Nephron progenitor cell (in vitro differentiated cells): ENCODE measurements around the gene DLK1.
A peak's percentile ranks its signal among the peaks of the same experiment; 100 is the strongest.

Experiments used
- DNase-seq: peaks from one replicate; pipeline ENCODE4 v3.0.0; 2021
- H3K27ac Mint-ChIP-seq: 2 replicates; pipeline ENCODE4 v1.8.0; 2021; ENCODE audit warnings: mild to moderate bottlenecking, moderate library complexity, mixed read lengths
- H3K27me3 Mint-ChIP-seq: 2 replicates; pipeline ENCODE4 v1.8.0; 2021; ENCODE audit warnings: mild to moderate bottlenecking, low read depth, mixed read lengths; ENCODE audit not compliant: poor library complexity
- H3K36me3 Mint-ChIP-seq: 2 replicates; pipeline ENCODE4 v1.8.0; 2021; ENCODE audit warnings: low read depth, mixed read lengths
- H3K4me1 Mint-ChIP-seq: 2 replicates; pipeline ENCODE4 v1.8.0; 2021; ENCODE audit warnings: mixed read lengths
- H3K4me3 Mint-ChIP-seq: 2 replicates; pipeline ENCODE4 v1.8.0; 2021; ENCODE audit warnings: mild to moderate bottlenecking, moderate library complexity, mixed read lengths
- H3K9me3 Mint-ChIP-seq: 2 replicates; pipeline ENCODE4 v1.8.0; 2021; ENCODE audit warnings: mild to moderate bottlenecking, moderate library complexity, mixed read lengths
- TF ChIP-seq, protein P1 (sequence below): fragments of 200-600 bp; sonication (generic); IDR thresholded peaks from 2 replicates; pipeline ENCODE4 v1.5.0; 2021; ENCODE audit warnings: antibody characterized with exemption

DLK1 gene

GRCh38 chr14:100702590-100702989 lies 24.1 kb upstream of the DLK1 start:
- Mint-ChIP-seq H3K9me3 (no peaks in the 10 kb centered on the region), H3K36me3 (no peaks in the 10 kb centered on the region), H3K4me1 (peaks cover 31% of the 10 kb centered on the region), H3K27me3 (peaks cover 9% of the 10 kb centered on the region), H3K27ac (no peak overlapping the region), H3K4me3 (no peak overlapping the region)
- no peak for DNase-seq
- TF ChIP-seq, protein P1, sequence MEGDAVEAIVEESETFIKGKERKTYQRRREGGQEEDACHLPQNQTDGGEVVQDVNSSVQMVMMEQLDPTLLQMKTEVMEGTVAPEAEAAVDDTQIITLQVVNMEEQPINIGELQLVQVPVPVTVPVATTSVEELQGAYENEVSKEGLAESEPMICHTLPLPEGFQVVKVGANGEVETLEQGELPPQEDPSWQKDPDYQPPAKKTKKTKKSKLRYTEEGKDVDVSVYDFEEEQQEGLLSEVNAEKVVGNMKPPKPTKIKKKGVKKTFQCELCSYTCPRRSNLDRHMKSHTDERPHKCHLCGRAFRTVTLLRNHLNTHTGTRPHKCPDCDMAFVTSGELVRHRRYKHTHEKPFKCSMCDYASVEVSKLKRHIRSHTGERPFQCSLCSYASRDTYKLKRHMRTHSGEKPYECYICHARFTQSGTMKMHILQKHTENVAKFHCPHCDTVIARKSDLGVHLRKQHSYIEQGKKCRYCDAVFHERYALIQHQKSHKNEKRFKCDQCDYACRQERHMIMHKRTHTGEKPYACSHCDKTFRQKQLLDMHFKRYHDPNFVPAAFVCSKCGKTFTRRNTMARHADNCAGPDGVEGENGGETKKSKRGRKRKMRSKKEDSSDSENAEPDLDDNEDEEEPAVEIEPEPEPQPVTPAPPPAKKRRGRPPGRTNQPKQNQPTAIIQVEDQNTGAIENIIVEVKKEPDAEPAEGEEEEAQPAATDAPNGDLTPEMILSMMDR = no peak

- TF ChIP-seq, protein P1 = no peak
- DNase-seq = no peak
- no peaks in the 10 kb centered on the region for H3K9me3 Mint-ChIP-seq
- no peaks in the 10 kb centered on the region for H3K36me3 Mint-ChIP-seq
- peaks cover 33% of the 10 kb centered on the region for H3K4me1 Mint-ChIP-seq
- peaks cover 18% of the 10 kb centered on the region for H3K27me3 Mint-ChIP-seq
- H3K4me3 Mint-ChIP-seq = no peak overlapping the region
- H3K27ac Mint-ChIP-seq = no peak overlapping the region
Measured at GRCh38 chr14:100703386-100704220, 23.1 kb upstream of the DLK1 start.

GRCh38 chr14:100706200-100706599 lies 20.5 kb upstream of the DLK1 start:
- peaks cover 44% of the 10 kb centered on the region for H3K4me1 Mint-ChIP-seq
- H3K36me3 Mint-ChIP-seq = no peaks in the 10 kb centered on the region
- DNase-seq = no peak
- H3K27me3 Mint-ChIP-seq = peaks cover 25% of the 10 kb centered on the region
- H3K9me3 Mint-ChIP-seq = no peaks in the 10 kb centered on the region
- no peak overlapping the region for H3K4me3 Mint-ChIP-seq
- TF ChIP-seq, protein P1 = no peak
- peak overlapping the region; percentile 11 for H3K27ac Mint-ChIP-seq

DNA sequence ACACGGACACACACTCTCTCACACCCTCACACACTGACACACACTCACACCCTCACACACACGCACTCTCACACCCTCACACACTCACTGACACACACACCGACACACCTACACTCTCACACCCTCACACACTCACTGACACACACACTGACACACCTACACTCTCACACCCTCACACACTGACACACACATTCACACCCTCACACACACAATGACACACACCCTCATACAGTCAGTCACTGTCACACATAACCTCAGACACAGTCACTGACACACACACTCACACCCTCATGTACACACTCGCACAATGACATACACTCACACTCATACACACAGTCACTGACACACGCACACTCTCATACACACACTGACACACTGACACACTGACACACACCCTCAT lies 19.8 kb upstream of the DLK1 start:
- Mint-ChIP-seq H3K9me3 (no peaks in the 10 kb centered on the region), H3K27ac (peak overlapping the region; percentile 74), H3K36me3 (no peaks in the 10 kb centered on the region), H3K4me1 (peaks cover 46% of the 10 kb centered on the region), H3K4me3 (no peak overlapping the region), H3K27me3 (peaks cover 29% of the 10 kb centered on the region)
- TF ChIP-seq, protein P1 = no peak
- no peak for DNase-seq

- DNase-seq = peak; percentile 35
- Mint-ChIP-seq H3K4me3 (no peak overlapping the region), H3K27ac (no peak overlapping the region), H3K9me3 (no peaks in the 10 kb centered on the region), H3K27me3 (peaks cover 30% of the 10 kb centered on the region), H3K4me1 (peaks cover 58% of the 10 kb centered on the region), H3K36me3 (no peaks in the 10 kb centered on the region)
- TF ChIP-seq, protein P1 = no peak
Measured at GRCh38 chr14:100708425-100709288, 18.0 kb upstream of the DLK1 start.
